Stimulated activated CD8-positive, alpha-beta memory T cell treated with anti-CD3 and anti-CD28 coated beads, Interleukin-7, amount 100 ng/mL, for 4 hours (primary cell): ENCODE results near the gene RAPGEF1.
A peak's percentile ranks its signal among the peaks of the same experiment; 100 is the strongest.
"Not testable (repeated sequence)": the region's sequence is repeated elsewhere in the genome, so short reads cannot be mapped to it uniquely, and the experiment has no call there.

ENCODE experiments used
- DNase-seq, 2 donors: peaks; one replicate each; pipeline ENCODE4 v3.0.0-alpha.2; 2020; ENCODE audit warnings: low read depth in 2 of 2

Gene RAPGEF1

GRCh38 chr9:131562032-131562959 lies 177.6 kb downstream of the RAPGEF1 start:
- DNase-seq: no peak

GRCh38 chr9:131559421-131560000 lies 180.4 kb downstream of the RAPGEF1 start:
- DNase-seq: no peak

GRCh38 chr9:131557855-131558548 lies 181.9 kb downstream of the RAPGEF1 start:
- no peak for DNase-seq

GRCh38 chr9:131555841-131556673 lies 183.8 kb downstream of the RAPGEF1 start:
- DNase-seq: no peak

GRCh38 chr9:131554843-131555351 lies 185.0 kb downstream of the RAPGEF1 start:
- DNase-seq: no peak

- DNase-seq: no peak
Measured at GRCh38 chr9:131554087-131554842, 185.6 kb downstream of the RAPGEF1 start.

GRCh38 chr9:131552030-131552429 lies 187.8 kb downstream of the RAPGEF1 start:
- no peak for DNase-seq

GRCh38 chr9:131550465-131550864 lies 189.4 kb downstream of the RAPGEF1 start:
- DNase-seq: not testable (repeated sequence)

- not testable (repeated sequence) for DNase-seq
Measured at GRCh38 chr9:131549186-131549585, 190.7 kb downstream of the RAPGEF1 start.

- no peak for DNase-seq
Measured at GRCh38 chr9:131546336-131547084, 193.4 kb downstream of the RAPGEF1 start.

- no peak for DNase-seq
Measured at GRCh38 chr9:131545786-131546335, 194.0 kb downstream of the RAPGEF1 start.

- no peak for DNase-seq
Measured at GRCh38 chr9:131545003-131545785, 194.7 kb downstream of the RAPGEF1 start, which contains the start of gene PRRT1B. Gene PRRT1B (plus strand): TSS chr9:131545523. CDS start chr9:131545616, 93 bp downstream.

GRCh38 chr9:131543141-131543540 lies 196.7 kb downstream of the RAPGEF1 start:
- no peak for DNase-seq

- DNase-seq: no peak
Measured at GRCh38 chr9:131539223-131539923, 200.5 kb downstream of the RAPGEF1 start.

GRCh38 chr9:131537946-131538345 lies 201.9 kb downstream of the RAPGEF1 start:
- DNase-seq: no peak

GRCh38 chr9:131534721-131535237 lies 205.1 kb downstream of the RAPGEF1 start:
- no peak for DNase-seq

- DNase-seq: peak; percentile 32 to 64
Measured at GRCh38 chr9:131530920-131531832, 208.7 kb downstream of the RAPGEF1 start, which contains the start of gene UCK1. Gene UCK1 (minus strand): TSS chr9:131531263. CDS start chr9:131531174, 89 bp downstream.
